ENCODE results near the gene TRAF7.

Gene TRAF7

DNA sequence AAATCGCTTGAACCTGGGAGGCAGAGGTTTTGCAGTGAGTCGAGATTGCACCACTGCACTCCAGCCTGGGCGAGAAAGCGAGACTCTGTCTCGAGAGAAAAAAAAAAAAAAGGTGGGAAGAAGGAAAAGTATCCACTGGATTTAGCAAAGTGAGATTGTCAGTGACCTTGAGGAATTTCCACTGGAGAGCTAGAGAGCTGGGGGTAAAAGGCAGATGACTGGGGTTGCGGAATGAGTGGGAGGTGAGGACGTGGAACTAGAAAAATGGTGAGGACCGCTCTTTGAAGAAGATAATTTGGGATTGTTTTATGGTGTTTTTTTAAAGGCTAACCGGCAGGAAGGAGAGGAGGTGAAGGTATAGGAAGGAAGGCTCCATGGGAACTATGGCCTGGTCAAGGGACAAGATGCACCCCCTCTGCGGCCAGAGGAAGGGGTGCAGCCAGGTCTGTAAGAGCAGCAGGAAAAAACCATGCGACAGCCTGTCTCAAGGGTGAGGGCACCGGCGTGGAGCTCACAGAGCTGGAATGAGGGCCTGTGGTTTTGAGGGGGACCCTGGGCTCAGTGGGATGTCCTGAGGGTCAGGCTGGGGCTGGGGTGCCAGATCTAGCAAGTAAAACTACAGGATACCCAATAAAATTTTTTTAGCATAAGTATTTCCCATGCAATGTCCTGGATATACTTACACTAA is 49.0 kb downstream of the TRAF7 start:
- DNase-seq: no peak

DNA sequence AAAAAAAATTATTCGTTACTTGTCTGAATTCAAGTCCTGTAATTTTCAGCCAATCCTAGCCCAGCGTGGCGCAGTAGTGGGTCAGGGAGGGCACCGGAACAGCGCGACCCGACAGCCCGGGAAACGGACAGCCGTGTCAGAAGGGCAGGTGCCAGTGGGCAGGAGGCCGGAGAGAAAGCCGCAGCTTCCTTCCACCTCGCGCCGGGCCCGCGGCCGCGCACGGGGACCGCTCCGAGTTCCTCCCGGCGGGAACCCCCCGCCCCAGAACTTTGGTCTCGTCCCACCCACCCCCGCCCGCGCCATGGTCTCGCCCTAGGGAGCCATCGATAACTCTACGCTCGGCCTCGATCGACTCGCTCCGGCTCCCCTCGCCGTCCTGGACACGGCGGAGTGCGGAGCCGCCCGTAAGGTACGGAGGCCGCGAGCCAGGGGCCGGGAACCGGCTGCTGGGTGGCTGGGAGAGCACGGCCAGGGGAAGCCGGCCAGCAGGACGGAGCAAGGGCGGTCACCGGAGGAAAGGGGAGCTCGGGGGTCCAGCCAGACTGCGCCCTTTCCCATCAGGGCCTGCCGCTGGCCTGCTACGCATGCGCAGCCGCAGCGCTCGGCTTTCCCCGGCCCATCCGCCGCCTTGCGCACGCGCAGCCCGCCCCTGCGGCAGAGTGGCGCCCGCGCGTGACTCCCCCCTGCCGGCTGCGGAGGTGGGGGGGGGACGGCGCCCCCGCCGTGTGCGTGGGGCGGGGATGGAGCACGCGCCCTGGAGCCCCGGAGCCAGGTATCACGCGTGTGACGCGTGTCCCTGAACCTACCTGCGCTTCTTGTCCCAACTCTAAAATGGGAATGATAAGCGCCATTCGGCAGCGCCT is 49.8 kb downstream of the TRAF7 start, which contains the start of gene MLST8:
Gene MLST8, plus strand, starts transcription at position 351 of the 863 bp plus-strand sequence. CDS start 632 bp downstream, outside the sequence.
- peak; percentile 83 for DNase-seq

DNA sequence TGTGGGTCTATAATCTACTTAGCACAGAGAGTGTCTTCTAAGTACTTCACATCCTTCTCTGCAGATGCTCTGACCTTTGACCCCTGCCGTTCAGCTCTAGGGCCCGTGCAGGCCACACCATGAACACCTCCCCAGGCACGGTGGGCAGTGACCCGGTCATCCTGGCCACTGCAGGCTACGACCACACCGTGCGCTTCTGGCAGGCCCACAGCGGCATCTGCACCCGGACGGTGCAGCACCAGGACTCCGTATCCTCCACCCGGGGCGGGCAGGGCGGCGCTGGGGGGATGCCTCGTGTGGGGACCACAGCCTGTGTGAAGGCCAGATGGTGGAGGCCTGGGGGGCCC is 50.4 kb downstream of the TRAF7 start:
- no peak for DNase-seq

DNA sequence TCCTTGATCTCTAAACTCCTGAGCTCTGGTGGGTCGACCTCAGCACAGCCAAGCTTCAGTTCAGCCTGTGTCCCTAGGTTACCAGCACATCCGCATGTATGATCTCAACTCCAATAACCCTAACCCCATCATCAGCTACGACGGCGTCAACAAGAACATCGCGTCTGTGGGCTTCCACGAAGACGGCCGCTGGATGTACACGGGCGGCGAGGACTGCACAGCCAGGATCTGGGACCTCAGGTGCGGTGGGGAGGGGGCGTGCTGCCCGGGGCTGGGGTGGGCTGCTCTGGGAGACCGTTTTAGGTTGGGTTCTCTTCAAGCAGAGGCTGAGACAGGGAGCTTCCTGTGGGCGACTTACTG is 50.8 kb downstream of the TRAF7 start:
- no peak for DNase-seq

DNA sequence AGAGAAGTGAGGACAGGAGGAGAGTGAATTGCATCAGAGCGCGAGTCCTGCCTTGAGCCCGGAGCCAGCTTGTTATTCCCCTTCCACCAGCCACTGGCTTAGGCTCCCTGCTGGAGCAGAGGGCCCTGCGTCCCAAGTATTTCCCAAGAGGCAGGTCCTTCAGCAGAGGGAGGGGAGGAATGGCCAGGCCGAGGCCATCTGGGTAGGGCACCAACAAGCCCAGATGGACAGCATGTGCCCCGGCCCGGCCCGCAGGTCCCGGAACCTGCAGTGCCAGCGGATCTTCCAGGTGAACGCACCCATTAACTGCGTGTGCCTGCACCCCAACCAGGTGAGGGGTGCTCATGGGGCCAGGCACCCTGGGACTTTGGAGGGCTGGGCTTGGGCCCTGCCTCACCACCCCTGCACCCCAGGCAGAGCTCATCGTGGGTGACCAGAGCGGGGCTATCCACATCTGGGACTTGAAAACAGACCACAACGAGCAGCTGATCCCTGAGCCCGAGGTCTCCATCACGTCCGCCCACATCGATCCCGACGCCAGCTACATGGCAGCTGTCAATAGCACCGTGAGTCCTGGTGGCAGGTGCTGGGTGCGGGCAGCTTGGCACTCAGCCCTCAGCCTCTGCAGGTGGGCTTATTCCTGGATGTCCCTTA is 51.3 kb downstream of the TRAF7 start:
- DNase-seq: peak; percentile 25

DNA sequence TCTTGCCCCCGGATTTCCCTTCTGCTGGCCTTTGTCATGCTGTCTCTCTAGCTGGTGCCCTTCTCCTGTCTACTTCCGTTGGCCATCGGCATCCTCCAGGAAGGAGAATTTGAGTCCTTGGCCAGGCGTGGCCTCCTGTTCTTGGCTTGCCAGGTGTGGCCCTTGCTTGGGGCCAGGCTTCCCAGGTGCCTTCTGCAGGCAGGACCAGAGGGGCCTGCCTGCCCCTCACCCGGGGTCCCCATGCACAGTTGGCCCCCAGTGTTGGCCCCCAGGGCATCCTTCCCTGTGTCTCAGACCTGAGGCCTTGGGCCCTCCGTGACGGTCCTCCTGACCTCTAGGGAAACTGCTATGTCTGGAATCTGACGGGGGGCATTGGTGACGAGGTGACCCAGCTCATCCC is 52.3 kb downstream of the TRAF7 start:
- DNase-seq: no peak

GRCh38 chr16:2208308-2208707 is 52.7 kb downstream of the TRAF7 start:
- DNase-seq: no peak

DNA sequence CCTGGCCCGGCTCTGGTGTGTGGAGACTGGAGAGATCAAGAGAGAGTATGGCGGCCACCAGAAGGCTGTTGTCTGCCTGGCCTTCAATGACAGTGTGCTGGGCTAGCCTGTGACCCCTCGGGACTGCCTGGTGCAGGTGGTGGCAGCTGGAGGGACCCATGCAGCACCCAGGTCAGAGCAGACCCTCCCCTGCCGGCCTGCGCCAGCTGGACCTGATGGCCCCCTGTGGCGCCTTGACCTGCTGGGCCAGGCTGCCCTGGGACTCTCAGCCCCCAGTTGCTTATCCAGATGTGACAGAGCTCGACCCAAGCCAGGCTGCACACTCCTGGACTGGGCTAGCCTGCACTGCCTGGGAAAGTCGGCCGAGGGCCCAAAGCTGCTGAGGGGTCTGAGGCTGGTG is 53.2 kb downstream of the TRAF7 start:
- no peak for DNase-seq

DNA sequence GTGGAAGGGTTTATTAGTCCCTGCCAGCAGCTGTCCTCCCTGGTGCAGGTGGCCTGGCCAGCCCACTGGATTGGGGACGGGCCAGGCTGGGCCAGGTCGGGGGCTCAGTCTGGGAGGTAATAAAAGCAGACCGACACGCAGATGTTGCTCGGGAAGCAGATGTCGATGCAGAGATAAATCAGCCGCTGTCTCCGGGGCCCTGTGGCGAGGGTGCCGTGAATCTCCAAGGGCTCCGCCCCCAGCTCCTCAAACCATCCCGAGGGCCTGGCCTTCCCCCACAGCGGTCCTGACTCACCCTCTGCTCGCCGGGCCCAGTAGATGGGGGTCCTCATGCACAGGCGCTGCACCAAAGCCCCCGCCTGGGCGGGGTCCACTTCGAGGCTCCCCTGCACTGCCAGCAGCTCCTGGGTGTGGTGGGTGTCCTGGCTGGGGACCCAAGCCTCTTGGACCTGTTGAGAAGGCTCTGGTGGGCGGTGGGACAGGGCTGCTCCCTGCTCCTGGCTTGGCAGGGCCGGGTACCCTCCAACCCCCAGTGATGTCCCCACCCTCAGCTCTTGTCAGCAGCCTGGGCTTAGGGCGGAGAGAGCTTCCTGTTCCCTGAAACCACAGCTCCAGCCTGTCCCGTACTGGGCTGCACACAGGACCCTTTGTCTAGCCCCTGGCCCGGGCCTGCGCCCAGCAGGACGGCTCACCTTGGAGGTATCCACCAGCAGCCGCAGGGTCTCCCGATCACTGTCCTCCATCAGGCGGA is 53.9 kb downstream of the TRAF7 start:
- DNase-seq: no peak

GRCh38 chr16:2210009-2210332 is 54.4 kb downstream of the TRAF7 start:
- DNase-seq: no peak

GRCh38 chr16:2210386-2211365 is 55.1 kb downstream of the TRAF7 start, which contains the start of gene BRICD5:
Gene BRICD5, minus strand, starts transcription at chr16:2210863. Its CDS starts 30 bp downstream, at chr16:2210833.
- no peak for DNase-seq

DNA sequence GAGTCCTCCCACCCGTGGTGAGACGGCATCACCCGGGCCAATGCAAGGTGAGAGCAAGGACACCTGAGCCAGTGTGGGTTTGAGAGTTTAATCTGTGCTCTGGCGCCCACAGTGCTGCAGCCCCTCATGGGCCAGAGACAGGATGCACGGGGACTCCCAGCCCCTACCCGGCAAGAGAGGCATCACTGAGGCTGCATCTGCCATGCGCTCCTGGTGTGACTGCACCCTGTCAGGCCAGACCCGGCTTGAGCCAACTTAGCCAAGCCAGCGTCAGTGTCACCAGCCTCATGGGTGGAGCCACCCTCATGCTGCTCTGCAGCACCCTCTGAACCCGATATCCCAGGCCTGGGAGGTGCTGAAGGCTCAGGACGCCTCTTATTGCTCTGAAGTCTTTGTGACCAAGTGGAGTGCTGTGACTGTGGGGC is 56.4 kb downstream of the TRAF7 start:
- DNase-seq: no peak

DNA sequence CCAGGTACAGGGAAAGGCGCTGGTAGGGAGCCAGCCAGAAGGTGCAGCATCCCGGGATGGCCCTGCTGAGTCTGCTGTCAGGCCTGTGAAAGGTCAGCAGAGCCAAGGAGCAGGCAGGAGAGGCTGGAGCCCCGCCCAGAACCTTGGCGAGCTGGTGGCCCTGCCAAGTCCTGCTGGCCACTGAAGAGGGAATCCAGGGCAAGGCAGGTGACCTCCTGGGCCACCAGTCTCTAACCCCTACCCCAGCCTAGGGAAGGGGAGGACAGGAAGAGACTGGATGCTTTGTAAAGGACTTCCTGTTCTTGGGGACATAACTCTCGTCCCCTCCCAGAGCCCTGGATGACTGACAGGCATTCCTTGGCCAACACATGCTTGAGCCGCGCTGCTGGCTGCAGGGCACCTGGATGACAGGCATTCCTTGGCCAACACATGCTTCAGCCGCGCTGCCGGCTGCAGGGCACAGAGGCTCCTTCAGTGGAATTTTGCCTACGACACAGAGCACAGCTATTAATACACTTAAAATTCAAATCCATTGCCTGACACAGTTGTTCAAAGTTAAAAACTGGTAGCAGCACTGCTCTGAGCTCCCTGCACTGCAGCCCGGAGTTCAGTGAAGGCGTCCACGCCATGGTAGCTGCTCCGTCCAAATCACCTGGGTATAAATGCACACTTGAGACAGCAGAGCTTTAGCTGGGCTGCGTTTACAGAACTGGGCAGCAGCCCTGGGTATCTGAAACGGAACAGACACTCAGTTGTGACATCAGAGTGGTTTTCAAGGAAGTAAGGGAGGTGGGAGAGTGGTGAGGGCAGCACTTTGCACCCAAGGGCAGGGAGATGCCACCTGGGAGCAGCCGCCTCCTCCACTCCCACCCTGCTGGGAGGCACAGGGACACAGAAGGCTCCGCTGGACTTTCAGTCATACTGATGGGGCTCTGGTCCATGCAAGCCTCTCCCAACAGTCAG is 57.1 kb downstream of the TRAF7 start:
- DNase-seq: no peak

DNA sequence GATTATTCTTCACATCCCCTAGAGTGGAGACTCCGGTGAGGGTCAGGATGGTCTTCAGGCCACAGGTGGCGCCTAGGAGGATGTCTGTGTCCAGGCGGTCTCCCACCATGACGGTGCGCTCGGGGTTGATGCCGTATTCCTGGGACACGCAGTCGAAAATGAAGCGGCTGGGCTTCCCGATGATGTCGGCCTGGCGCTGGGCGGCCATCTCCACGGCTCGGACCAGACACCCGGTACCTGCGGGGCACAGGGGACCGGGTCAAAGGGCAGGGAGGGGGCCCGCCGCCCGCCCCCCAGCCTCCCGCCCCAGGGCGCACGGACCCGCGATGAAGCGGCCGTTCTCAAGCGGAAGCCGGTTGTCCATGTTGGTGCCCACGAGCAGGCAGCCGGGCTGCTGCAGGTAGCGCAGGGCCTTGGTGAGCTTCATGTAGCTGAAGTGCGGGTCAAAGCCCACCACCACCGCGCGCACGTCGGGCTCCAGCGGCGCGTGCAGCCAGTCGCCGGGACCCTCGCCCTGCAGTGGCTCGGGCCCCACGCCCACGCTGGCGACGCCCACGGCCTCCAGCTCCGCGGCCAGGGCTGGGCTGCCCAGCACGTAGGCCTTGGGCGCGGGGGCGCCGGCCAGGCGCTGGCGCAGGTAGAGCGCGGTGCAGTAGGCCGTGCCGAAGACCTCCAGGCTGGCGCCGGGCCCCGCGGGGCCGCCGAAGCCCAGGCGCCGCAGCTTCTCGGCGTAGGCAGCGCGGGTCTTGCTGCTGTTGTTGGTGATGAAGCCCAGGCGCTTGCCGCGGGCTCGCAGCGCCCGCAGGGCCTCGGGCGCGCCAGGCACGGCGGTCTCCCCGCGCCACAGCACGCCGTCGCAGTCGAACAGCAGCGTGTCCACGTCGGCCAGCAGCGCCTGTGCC is 58.5 kb downstream of the TRAF7 start:
- DNase-seq: no peak

DNA sequence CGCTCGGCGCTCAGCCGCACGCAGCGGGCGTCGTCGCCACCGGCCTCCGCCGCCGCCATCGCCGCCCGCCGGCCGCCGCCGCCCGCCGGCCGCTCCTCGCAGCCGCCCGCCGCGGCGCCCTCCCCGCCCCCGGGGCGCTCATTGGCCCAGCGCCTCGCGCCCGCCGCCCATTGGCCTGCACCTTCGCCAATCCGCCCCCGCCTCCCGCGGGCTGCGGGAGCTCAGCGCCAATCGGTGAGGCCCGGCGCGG is 59.1 kb downstream of the TRAF7 start, which contains the start of gene PGP:
Gene PGP, minus strand, starts transcription at position 122 of the 250 bp plus-strand sequence. Its CDS starts 63 bp downstream, at position 59.
- DNase-seq: no peak

GRCh38 chr16:2216330-2216729 is 60.7 kb downstream of the TRAF7 start:
- DNase-seq: no peak

GRCh38 chr16:2223221-2223941 is 67.8 kb downstream of the TRAF7 start, which contains the start of gene E4F1:
Gene E4F1, plus strand, starts transcription at chr16:2223591. Its CDS starts 23 bp downstream, at chr16:2223614.
- peak; percentile 100 for DNase-seq

DNA sequence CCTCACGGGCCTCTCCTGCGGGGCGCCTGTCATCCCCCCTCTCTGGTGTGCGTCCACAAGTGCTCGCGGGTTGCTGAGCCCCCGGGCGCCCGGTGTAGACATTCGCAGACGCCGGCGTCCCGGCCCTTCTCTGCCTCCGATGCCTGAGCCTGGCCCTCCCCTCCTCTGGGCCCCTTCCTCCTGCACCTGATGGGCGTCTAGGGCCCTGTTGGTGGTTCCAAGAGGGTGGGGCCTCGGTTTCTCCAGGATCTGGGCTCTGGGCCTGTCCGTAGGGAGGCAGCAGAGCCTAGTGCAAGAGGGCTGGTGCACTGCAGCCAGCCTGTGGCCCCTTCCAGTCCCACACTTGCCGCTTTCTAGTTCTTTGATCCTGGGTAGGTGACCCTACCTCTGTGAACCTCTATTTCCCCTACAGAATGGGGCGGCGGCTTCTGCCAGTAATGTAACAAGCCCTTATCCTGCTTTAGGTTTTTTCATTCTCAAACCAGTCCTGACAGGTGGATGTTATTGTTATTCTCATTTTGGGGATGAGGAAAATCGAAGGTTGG is 68.4 kb downstream of the TRAF7 start:
- peak; percentile 28 for DNase-seq

Measured in fibroblast of skin of abdomen (primary cell).